Vagina (tissue), 2 donors: ENCODE measurements around the gene CCDC18. TPM values are rescaled to one million over a fixed set of nuclear protein-coding genes. Genes with fewer than 3 reads are reported as not detected.

ENCODE experiments used
- DNase-seq, 2 donors: peaks; one replicate each; pipeline ENCODE4 v3.0.0-alpha.2; 2017; ENCODE audit errors: extremely low spot score in 2 of 2
- H3K27ac ChIP-seq: fragments of 200-600 bp; sonication (generic); one replicate; pipeline ENCODE4 v1.5.1; 2019
- H3K27me3 ChIP-seq: fragments of 200-600 bp; sonication (generic); one replicate; pipeline ENCODE4 v1.5.1; 2019
- H3K36me3 ChIP-seq, 2 donors: fragments of 200-600 bp; sonication (generic); one replicate each; pipeline ENCODE4 v1.5.1; 2017 to 2019
- H3K4me1 ChIP-seq: fragments of 200-600 bp; sonication (generic); one replicate; pipeline ENCODE4 v1.5.1; 2019
- H3K4me3 ChIP-seq, 2 donors: fragments of 200-600 bp; sonication (generic); 1 replicate in 1 of 2; 2 replicates in 1 of 2; pipeline ENCODE4 v1.5.1; 2016 to 2019
- H3K9me3 ChIP-seq: fragments of 200-600 bp; sonication (generic); one replicate; pipeline ENCODE4 v1.5.1; 2019
- POLR2A ChIP-seq, 2 donors: fragments of 450-650 bp; IDR thresholded peaks; one replicate each; pipeline ENCODE4 v1.6.1; 2017; ENCODE audit warnings: antibody characterized with exemption in 2 of 2, mild to moderate bottlenecking in 2 of 2, moderate library complexity in 2 of 2
- POLR2AphosphoS5 ChIP-seq, 2 donors: sonication (generic); formaldehyde crosslinking; IDR thresholded peaks; one replicate each; pipeline ENCODE4 v1.9.0; 2017; ENCODE audit warnings: antibody characterized with exemption in 2 of 2, mild to moderate bottlenecking in 2 of 2, low read depth in 1 of 2; ENCODE audit not compliant: insufficient read depth in 1 of 2
- intact Hi-C: fragments of 100-400 bp; cut with DNase I; formaldehyde crosslinking; loops from one replicate; pipeline ENCODE4 v1.15.1; 2023
- total RNA-seq: library from RNA; depleted of rRNA; stranded (reverse); fragments of >200 nt; gene quantifications from one replicate; pipeline ENCODE4 v1.2.3, GENCODE V29; 2016
- TF ChIP-seq, protein P1 (sequence below), 3 experiments: fragments of 450-650 bp in 2 of 3; fragments of 200-600 bp in 1 of 3; sonication (generic) in 1 of 3; IDR thresholded peaks; one replicate each; pipeline ENCODE4 v1.5.1; 2017 to 2019; ENCODE audit warnings: antibody characterized with exemption in 3 of 3, mild to moderate bottlenecking in 2 of 3, moderate library complexity in 2 of 3

The CCDC18 gene
- total RNA-seq, 1 donor from 2014 or later: 17.7 TPM

GRCh38 chr1:93244298-93245069 is 64.0 kb downstream of the CCDC18 start:
- TF ChIP-seq POLR2AphosphoS5 (IDR thresholded peaks at IDR 0.05; ENCODE audit: insufficient read depth in 1 of 2, low read depth in 1 of 2) (no peak), POLR2A (IDR thresholded peaks at IDR 0.05) (no peak)
- TF ChIP-seq, protein P1, sequence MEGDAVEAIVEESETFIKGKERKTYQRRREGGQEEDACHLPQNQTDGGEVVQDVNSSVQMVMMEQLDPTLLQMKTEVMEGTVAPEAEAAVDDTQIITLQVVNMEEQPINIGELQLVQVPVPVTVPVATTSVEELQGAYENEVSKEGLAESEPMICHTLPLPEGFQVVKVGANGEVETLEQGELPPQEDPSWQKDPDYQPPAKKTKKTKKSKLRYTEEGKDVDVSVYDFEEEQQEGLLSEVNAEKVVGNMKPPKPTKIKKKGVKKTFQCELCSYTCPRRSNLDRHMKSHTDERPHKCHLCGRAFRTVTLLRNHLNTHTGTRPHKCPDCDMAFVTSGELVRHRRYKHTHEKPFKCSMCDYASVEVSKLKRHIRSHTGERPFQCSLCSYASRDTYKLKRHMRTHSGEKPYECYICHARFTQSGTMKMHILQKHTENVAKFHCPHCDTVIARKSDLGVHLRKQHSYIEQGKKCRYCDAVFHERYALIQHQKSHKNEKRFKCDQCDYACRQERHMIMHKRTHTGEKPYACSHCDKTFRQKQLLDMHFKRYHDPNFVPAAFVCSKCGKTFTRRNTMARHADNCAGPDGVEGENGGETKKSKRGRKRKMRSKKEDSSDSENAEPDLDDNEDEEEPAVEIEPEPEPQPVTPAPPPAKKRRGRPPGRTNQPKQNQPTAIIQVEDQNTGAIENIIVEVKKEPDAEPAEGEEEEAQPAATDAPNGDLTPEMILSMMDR (IDR thresholded peaks at IDR 0.05): no peak
- no peaks in the 10 kb centered on the region for H3K27me3 ChIP-seq
- no peak overlapping the region for H3K4me3 ChIP-seq
- no peaks in the 10 kb centered on the region for H3K9me3 ChIP-seq
- H3K4me1 ChIP-seq: no peaks in the 10 kb centered on the region
- intact Hi-C loops: no loop called here
- H3K27ac ChIP-seq: no peak overlapping the region
- H3K36me3 ChIP-seq: peaks cover 0 to 4% of the 10 kb centered on the region in 2 donors
- no peak for DNase-seq

GRCh38 chr1:93251966-93252365 is 71.4 kb downstream of the CCDC18 start:
- Histone ChIP-seq H3K9me3 (no peaks in the 10 kb centered on the region), H3K36me3 (no peaks in the 10 kb centered on the region), H3K27ac (no peak overlapping the region), H3K4me3 (no peak overlapping the region), H3K27me3 (no peaks in the 10 kb centered on the region), H3K4me1 (no peaks in the 10 kb centered on the region)
- no peak for DNase-seq
- TF ChIP-seq, protein P1 (IDR thresholded peaks at IDR 0.05): no peak
- TF ChIP-seq POLR2A (IDR thresholded peaks at IDR 0.05) (no peak), POLR2AphosphoS5 (IDR thresholded peaks at IDR 0.05; ENCODE audit: insufficient read depth in 1 of 2, low read depth in 1 of 2) (no peak)
- intact Hi-C loops: no loop called here

GRCh38 chr1:93252598-93252997 is 72.1 kb downstream of the CCDC18 start:
- H3K4me1 ChIP-seq: no peaks in the 10 kb centered on the region
- intact Hi-C loops: no loop called here
- H3K27ac ChIP-seq: no peak overlapping the region
- no peaks in the 10 kb centered on the region for H3K9me3 ChIP-seq
- no peak for TF ChIP-seq POLR2A (IDR thresholded peaks at IDR 0.05)
- TF ChIP-seq, protein P1 (IDR thresholded peaks at IDR 0.05): no peak
- no peak for DNase-seq
- H3K4me3 ChIP-seq: no peak overlapping the region
- H3K27me3 ChIP-seq: no peaks in the 10 kb centered on the region
- no peaks in the 10 kb centered on the region for H3K36me3 ChIP-seq

GRCh38 chr1:93253516-93253915 is 73.0 kb downstream of the CCDC18 start:
- Histone ChIP-seq H3K27me3 (no peaks in the 10 kb centered on the region), H3K9me3 (no peaks in the 10 kb centered on the region), H3K4me1 (no peaks in the 10 kb centered on the region), H3K36me3 (no peaks in the 10 kb centered on the region), H3K27ac (no peak overlapping the region), H3K4me3 (no peak overlapping the region)
- intact Hi-C loops: no loop called here
- DNase-seq: no peak
- TF ChIP-seq POLR2A (IDR thresholded peaks at IDR 0.05) (no peak), POLR2AphosphoS5 (IDR thresholded peaks at IDR 0.05; ENCODE audit: insufficient read depth in 1 of 2, low read depth in 1 of 2) (no peak)
- TF ChIP-seq, protein P1 (IDR thresholded peaks at IDR 0.05): no peak
